Daoy (cell line): Measurements from ENCODE around the gene LILRB2. TPM values are rescaled to one million over a fixed set of nuclear protein-coding genes. Genes with fewer than 3 reads are reported as not detected.
"Not testable (repeated sequence)": the region's sequence is repeated elsewhere in the genome, so short reads cannot be mapped to it uniquely, and the experiment has no call there.

Experiments used
- DNase-seq: peaks from one replicate; pipeline ENCODE4 v3.0.0-alpha.2; 2015; ENCODE audit warnings: low read depth
- total RNA-seq: library from RNA; depleted of rRNA; stranded (reverse); fragments of >200 nt; shearing (Covaris generic); gene quantifications from 2 replicates; pipeline ENCODE4 v1.2.3, GENCODE V29; 2014; rRNA removed

The LILRB2 gene
- total RNA-seq, result not detected in 2 replicates

DNA sequence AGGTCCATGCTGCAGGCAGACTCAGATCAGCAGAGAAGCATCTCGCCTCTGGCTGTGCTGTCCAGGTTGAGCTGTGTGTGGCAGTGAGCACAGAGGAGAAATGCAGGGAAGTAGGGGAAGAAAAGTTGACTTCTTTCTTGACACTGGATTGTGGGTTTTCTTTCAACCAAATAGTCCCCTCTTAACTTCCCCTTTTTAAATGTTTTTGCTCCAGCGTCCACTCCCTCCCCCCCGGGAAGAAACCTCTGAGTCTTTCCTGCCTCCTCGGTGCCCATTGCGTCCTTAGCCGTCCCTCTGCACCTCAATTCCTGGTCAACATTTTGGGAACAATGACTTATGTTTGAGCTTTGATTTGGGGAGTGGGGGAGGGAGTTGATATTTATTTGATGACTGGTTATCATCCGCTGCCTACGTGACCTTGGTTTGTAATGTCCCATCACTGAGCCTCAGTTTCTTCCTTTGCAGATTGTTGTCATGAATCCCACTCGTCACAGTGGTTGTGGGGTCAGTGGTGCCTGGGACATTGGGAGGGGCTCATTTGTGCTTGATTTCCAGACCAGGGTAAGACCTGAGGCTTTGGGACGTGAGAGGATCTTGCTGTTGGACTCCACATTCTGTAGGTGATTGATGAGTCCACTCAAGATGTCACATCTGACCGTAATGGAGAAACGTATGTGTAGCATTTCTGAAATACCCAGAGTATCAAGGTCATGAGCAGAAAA lies at the start of gene LILRB2:
Gene LILRB2, minus strand, starts transcription at position 104 of the 722 bp plus-strand sequence. CDS start 614 bp downstream, outside the sequence.
- DNase-seq, result no peak

DNA sequence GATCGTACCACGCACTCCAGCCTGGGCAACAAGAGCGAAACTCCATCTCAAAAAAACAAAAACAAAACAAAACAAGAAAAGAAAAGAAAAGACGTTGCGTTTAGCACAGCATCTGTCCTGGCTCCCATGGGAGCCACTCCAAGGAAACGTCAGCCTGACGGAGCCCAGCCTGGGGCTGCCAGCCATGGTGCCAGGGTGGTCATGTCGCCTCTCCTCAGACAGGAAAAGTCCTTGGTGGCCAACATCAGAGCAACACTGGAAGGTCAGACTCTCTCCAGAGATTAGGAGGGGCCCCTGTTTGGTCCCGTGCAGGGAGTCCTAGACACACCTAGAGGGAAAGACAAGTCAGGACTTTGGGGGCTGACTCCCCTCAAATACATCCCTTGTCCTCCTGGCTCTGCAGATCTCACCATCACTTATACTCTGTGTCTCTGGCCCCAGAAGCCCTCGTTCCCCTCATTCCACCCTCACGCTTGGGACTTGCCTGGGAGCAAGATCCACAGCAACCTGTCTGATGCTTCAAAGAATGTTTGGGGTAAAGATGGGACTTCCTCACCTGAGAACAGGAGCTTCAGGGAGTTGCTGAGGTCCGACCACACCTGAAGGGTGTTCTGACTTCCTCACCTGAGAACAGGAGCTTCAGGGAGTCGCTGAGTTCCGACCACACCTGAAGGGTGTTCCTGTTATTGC lies 48.7 kb upstream of the LILRB2 start:
- no peak for DNase-seq

DNA sequence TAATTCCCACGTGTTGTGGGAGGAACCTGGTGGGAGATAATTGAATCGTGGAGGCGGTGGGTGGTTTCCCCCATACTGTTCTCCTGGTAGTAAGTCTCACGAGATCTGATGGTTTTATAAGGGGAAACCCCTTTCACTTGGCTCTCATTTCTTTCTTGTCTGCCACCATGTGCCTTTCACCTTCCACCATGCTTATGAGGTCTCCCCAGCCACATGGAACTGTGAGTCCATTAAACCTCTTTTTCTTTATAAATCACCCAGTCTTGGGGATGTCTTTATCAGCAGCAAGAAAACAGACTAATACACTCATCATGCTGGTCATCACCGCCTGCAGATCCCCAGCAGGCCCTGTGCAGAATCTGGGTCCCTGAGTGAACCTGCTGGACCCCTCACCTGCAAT lies 47.9 kb upstream of the LILRB2 start:
- not testable (repeated sequence) for DNase-seq

DNA sequence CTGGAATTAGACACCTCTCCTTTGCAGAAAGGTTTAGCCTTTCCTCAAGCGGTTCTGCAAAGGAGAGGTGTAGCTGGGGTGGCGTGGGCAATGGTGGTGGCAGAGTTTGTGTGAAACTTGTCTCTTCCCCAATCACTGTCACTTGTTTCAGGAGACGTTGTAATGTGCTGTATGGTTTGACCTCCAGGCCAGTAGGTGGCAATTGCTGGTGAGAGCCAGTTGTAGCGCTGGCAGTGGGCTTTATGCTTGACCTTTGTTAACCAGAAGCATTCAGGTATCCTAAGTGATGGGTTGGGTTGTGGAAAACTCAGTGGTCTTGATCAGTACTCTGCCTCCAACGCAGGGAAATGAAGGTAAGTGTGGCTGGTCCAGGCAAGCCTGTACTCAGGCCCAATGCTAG lies 44.7 kb upstream of the LILRB2 start:
- DNase-seq, result no peak

DNA sequence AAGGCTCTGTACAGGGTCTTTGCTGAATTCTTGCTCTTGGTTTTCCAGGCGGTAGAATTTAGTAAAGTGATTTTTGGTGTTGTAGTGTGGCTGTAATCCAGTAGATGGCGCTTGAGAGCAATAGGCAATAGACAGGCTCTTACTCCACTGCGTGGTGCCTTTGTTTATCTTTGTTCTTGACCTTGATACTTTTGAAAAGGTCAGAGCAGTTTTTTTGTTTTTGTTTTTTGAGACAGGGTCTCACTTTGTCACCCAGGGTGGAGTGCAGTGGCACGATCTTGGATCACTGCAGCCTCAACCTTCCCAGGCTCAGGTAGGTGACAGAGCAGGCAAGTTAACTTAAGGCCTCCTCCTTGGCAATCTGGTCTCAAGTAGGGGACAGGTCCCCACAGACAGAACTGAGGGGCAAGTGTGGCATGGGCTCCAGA lies 44.3 kb upstream of the LILRB2 start:
- DNase-seq, result peak; percentile 41

DNA sequence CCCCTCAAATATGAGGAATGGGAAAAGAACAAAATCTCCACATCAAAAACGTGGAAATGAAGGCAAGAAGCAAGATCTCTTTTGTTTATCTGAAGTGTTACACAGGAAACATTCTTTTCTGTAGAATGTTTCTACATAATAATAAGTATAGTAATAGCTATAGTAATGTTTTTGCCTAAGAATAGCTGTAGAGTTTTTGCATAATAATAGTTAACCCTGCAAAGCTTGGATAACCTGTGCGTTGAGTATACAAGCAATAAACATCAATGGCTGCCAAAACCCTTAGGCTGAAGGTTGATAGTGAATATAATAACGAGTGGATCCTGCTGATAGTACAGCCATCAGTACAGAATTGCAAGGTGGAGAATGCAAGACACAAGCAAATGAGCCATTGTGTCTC lies 43.2 kb upstream of the LILRB2 start:
- DNase-seq, result no peak

DNA sequence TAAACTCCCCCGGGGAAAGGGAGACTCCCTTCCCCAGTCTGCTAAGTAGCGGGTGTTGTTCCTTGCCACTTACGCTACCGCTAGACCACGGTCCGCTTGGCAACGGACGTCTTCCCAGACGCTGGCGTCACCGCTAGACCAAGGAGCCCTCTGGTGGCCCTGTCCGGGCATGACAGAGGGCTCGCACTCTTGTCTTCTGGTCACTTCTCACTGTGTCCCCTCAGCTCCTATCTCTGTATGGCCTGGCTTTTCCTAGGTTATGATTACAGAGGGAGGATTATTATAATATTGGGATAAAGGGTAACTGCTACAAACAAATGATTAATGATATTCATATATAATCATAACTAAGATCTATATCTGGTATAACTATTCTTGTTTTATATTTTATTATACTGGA lies 42.0 kb upstream of the LILRB2 start:
- not testable (repeated sequence) for DNase-seq

DNA sequence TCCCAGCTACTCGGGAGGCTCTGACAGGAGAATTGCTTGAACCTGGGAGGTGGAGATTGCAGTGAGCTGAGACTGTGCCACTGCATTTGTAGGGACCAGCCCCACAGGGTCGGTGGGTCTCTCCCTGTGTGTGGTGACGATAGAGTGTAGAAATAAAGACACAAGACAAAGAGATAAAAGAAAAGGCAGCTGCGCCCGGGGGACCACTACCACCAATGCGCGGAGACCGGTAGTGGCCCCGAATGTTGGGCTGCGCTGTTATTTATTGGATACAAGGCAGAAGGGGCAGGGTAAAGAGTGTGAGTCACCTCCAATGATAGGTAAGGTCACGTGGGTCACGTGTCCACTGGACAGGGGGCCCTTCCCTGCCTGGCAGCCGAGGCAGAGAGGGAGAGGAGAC lies 41.4 kb upstream of the LILRB2 start:
- not testable (repeated sequence) for DNase-seq

DNA sequence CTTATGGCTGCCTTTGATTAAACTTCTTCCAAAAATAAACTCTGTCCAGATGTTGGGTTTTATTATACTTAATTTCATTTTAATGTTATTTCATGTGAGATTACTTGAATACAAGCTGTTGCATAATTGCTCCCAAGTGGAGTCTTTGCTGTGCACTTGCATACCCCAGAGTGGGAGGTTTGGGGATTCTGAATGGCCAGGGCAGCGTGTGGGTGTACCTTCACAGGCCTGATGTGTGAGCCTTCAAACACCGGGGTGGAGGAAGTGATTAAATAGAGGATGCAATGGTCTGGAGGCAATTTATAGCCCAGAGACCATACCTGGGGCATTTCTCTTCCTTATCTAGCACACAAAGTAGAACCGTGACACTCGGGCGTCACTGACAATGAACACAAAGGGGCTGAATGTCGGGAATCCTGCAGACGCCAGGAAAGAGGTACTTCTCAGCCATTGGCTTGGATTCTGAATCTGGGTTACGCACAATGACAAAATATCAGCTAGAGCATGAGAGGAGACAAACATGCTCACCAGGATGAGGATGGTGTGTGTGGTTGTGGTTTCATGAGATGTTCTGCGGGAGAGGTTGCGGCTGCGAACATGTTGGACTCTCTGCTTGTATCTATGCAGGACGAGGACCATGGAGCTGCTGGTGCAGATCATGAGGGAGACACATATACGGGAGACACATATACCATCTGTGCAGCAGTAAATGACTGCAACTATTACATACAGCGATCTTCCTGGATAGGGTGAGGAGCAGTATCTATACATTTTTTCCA lies 39.2 kb upstream of the LILRB2 start:
- DNase-seq, result no peak

DNA sequence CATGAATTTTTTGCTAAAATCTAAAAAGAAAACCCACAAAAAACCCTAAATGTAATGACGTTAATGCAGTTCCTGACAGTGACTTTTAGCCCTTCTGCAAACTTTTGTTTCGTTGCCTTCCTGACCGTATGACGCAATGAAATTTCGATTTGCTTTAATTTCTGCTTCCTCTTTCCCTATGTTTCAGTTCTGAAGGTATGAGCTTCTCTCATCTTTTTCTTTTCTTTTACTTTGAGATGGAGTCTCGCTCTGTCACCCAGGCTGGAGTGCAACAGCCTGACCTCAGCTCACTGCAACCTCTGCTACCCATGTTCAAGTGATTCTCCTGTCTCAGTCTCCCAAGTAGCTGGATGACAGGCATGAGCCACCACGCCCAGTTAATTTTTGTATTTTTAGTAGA lies 38.1 kb upstream of the LILRB2 start:
- DNase-seq, result no peak

DNA sequence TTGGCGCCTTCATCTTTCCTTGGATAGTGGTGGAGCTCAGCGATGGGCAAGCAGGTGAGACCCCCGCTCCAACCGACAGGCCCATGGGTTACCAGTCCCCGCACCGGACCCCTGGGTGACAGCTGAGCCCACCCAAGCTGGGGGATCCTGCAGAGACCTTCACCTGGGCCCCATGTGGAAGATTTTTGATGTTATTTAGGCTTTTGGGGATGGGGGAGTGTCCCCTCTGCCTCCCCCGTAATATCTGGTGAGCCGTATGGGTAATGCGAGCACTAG lies 37.0 kb upstream of the LILRB2 start:
- DNase-seq, result no peak

DNA sequence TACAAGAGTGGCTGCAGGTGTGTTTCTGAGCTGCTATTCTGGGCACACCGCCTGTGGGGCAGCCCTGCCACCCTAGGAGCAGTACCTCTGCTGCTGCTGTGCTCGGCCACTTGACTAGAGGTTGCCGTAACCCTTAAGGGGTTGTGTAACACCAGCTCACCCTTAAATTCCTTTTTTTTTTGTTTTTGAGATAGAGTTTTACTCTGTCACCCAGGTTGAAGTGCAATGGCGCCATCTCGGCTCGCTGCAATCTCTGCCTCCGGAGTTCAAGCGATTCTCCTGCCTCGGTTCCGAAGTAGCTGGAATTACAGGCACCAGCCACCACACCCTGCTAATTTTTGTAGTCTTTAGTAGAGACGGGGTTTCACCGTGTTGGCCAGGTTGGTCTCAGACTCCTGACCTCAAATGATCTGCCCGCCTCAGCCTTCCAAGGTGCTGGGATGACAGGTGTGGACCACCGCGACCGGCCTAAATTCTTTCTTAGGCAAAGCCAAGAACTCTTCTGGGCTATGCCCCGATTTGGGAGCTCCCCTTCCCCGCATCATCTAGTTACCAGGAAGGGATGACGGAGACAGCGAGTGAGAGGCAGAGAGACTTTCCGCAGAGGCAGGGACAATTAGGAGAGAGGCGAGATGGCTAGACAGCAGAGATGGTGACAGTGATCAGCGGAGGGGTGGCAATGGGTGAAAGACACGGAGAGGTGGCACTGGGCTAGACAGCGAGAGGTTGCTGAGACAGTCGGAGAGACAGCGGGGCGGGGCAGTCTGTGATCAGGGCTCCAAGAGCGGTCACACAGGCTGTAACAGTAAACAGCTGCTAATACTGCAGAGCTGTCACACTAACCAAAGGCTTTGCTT lies 36.4 kb upstream of the LILRB2 start:
- DNase-seq, result peak; percentile 24

DNA sequence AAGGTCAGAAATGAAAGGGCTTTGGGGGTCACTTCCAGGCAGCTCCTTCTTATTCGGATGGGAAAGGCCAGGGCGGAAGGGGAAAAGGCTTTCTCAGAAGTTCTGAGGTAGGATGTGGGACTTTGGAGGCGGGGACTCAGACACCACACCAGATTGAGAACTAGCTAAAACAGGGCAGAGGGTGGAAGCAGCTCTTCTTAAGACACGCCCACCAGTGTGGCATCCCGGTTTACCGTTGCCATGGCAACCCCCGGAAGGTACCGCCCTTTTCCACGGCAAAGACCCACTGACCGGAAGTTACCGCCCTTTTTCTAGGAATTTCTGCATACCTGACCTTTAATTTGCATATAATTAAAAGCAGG lies 35.8 kb upstream of the LILRB2 start:
- DNase-seq, result peak; percentile 52

DNA sequence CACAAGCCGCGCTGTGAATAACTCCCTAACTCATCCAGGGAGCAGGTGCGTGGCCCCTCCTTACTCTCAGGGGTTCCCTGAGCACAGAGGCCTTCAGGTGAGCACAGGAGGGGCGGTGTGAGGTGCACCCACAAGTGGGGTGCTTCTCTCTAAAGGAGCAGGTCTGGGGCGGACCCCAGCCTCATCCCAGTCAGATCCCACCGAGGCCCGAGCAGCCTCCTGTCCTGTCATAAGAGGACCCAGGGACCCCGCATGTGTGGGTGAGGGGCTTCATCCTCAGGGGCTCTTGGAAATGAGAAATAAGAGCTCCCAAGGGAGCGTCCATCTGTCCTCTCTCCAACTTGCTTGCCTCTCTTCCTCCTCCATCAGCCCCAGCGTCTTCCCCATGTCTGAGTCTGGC lies 35.0 kb upstream of the LILRB2 start:
- no peak for DNase-seq

DNA sequence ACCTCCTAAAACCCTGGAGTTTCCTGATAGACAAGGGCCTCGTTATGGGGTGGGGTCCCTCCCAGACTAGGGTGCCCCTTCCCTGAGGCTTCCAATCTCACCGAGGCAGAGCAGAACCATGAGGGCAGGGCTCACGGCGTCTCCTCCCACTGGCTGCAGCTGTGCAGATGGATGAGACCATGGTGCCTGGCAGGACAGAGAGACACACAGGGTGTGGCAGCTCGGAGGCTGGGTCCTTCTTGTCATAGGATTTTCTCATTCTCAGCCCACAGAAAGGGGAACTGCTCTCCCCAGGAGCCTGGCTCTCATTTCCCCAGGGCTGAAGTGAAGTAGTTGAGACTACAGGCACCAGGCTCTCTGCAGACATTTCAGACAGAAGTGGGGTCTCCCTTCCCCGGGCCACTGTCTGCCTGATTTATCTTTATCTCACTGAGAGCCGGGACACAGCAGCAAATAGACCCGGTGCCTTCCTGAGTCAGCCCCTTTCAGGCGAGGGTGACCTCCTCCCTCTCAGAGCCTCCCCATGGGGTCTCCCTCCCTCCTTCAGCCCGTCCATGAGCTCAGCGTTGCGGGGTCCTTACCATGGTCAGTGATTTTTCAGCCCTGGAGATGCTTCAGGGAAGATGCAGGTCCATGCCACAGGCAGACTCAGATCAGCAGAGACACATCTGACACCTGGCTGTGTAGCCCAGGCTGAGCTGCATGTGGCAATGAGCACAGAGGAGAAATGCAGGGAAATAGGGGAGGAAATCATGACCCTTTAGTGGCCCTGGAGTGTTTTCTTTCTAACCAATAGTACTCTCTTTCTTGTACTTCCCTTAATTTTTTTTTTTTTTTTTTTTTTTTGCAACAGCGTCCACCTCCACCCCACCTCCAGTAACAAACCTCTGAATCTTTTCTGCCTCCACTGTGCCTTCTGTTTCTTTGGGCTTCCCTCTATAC lies 31.8 kb upstream of the LILRB2 start, which contains the start of gene LILRA5:
Gene LILRA5, minus strand, starts transcription at position 731 of the 942 bp plus-strand sequence. Its CDS starts 147 bp downstream, at position 584.
- DNase-seq, result no peak

DNA sequence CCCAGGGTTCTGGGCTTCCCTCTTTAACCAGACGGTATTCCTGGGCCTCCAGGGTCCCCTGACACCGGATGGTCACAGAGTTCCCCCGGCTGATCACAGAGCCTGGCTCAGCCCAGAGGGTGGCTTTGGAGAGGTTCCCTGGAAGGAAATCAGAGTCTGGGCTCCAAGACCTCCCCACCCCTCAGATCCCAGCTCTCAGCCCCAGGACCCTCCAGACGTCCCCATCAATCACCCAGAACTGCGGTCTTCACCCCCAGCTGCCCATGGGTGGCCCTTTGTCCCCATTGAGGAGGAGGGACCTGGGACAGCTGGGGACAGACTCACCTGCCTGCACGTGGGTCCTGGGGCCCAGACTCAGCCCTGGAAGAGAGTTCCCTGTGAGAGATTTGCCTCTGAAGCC lies 31.1 kb upstream of the LILRB2 start:
- no peak for DNase-seq

DNA sequence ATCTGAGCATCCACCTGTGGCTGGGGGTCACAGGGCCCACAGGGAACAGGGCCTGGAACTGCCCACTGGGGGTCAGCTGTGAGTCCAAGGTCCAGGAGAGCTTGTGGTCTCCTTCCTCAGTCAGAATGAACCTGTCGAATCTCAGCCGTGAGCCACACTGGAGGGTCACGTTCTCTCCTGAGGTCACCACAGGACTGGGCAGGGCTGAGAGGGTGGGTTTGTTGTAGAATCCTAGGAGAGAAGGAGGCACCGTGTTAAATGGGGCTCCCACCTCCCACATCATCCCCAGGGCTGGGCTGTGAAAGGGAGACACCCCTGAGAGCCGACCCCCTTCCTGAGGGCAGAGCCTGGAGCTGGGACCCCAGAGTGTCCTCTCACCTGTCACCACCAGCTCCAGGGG lies 30.6 kb upstream of the LILRB2 start:
- no peak for DNase-seq

DNA sequence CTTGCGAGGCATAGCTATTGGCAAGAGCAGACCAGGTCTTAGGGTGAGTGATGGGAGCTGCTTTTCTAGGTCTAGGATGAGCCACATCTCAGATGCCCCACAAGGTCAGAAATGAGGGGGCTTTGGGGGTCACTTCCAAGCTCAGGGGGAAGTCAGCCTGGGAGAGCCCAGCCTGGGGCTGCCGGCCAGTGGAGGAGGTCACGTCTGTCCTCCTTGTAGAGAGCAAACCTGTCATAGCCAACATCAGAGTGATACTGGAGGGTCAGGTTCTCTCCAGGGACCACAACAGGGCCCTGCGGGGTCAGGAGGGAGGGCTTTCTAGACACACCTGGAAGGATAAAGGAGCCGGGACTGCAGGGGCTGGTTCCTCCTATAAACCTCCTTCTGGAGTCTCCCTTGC lies 29.6 kb upstream of the LILRB2 start:
- DNase-seq, result no peak

DNA sequence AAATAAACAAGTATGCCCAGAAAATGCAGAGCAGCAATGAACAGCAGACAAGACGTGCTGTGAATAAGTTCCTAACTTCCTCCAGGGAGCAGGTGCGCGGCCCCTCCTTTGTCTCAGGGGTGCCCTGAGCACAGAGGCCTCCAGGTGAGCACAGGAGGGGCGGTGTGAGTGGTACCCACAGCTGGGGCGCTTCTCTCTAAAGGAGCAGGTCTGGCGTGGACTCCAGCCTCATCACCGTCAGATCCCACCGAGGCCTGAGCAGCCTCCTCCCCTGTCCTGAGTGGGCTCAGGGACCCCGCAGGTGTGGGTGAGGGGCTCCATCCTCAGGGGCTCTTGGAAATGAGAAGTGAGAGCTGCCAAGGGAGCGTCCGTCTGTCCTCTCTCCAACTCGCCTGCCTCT lies 28.9 kb upstream of the LILRB2 start:
- no peak for DNase-seq

DNA sequence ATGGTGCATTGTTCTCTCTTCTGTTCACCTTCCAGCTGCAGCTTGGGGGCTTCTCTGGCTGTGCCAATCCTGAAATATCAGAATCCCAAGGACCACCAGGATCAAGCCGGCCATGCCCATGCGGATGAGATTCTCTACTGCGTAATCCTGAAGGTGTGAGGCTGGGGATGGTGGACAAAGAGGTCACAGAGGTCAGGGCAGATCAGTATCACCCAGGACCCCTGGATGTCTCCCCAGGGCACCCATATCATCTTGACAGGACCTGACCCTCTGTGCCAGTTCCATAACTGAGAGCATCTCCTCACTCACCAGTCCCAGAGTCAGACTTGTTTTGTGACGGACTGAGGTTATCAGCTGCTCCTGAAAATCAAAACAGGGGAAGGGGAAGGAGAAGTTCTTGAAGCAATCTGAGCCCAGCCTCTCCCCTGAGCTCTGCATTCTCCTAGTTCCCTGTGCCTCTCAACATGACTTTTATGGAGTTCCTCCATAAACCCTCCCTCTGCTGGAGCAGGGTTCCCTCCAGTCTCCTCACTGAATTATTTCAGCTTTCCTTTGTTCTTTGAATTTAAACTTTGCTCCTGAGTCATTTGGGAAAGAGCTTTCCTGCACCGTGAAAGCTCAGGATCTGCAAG lies 26.6 kb upstream of the LILRB2 start:
- DNase-seq, result no peak
